GM06990 (cell line): ENCODE measurements around the gene B4GALT1.

ENCODE experiments used
- DNase-seq: peaks from one replicate; pipeline ENCODE4 v3.0.0-alpha.2; 2011; ENCODE audit not compliant: insufficient read length; ENCODE audit errors: extremely low read depth
- H3K27me3 ChIP-seq: replicated peaks from 2 replicates; pipeline ENCODE4 v1.6.0; 2011; ENCODE audit warnings: low read length; ENCODE audit not compliant: control insufficient read depth, insufficient read depth
- H3K36me3 ChIP-seq: 2 replicates; pipeline ENCODE4 v1.5.1; 2011; ENCODE audit warnings: low read length; ENCODE audit not compliant: control insufficient read depth, insufficient read depth
- H3K4me3 ChIP-seq: replicated peaks from 2 replicates; pipeline ENCODE4 v1.5.1; 2011; ENCODE audit warnings: low read depth, mild to moderate bottlenecking, control low read depth, low read length
- TF ChIP-seq, protein P1 (sequence below): IDR thresholded peaks from 2 replicates; pipeline ENCODE4 v1.5.1; 2011; ENCODE audit warnings: low read length, control low read depth, mild to moderate bottlenecking, inconsistent platforms; ENCODE audit not compliant: insufficient read depth, poor library complexity, severe bottlenecking

Gene B4GALT1

DNA sequence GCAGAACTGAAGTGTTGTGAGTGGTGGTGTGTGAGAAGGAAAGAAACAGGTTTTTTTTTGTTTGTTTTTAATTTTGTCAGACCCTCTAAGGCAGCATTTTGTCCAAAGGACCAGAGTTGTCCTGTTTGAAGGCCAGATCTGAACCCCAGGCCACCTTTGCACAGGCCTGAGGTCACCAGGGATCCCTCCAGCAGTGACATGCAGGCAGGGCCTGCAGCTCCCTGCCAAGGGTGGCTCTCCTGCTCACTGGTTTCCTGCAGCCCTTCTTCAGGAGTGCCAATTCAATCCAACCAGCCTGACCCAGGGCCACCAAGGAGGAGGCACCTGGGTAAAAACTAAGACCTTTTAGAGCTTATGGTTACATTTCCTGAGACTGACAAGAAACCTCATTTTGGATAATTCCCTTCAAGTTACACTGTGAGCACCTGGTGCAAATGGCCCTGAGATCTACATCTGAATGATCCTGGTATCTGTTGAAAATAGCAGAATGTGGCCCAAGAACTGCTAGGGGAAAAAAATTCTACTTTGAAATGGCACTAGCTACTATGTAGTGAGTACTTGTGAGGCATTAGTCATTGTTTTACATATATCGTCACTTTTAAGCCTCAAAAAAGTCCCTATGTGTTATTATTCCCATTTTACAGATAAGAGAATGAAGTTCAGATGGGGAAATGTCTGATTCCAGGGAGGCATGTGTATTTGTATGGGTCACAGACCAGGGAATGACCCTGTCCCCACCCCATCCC is 57.1 kb downstream of the B4GALT1 start:
- TF ChIP-seq, protein P1, sequence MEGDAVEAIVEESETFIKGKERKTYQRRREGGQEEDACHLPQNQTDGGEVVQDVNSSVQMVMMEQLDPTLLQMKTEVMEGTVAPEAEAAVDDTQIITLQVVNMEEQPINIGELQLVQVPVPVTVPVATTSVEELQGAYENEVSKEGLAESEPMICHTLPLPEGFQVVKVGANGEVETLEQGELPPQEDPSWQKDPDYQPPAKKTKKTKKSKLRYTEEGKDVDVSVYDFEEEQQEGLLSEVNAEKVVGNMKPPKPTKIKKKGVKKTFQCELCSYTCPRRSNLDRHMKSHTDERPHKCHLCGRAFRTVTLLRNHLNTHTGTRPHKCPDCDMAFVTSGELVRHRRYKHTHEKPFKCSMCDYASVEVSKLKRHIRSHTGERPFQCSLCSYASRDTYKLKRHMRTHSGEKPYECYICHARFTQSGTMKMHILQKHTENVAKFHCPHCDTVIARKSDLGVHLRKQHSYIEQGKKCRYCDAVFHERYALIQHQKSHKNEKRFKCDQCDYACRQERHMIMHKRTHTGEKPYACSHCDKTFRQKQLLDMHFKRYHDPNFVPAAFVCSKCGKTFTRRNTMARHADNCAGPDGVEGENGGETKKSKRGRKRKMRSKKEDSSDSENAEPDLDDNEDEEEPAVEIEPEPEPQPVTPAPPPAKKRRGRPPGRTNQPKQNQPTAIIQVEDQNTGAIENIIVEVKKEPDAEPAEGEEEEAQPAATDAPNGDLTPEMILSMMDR = no peak
- Histone ChIP-seq H3K4me3 (no peak overlapping the region), H3K27me3 (no peaks in the 10 kb centered on the region), H3K36me3 (peaks cover 25% of the 10 kb centered on the region)
- no peak for DNase-seq

DNA sequence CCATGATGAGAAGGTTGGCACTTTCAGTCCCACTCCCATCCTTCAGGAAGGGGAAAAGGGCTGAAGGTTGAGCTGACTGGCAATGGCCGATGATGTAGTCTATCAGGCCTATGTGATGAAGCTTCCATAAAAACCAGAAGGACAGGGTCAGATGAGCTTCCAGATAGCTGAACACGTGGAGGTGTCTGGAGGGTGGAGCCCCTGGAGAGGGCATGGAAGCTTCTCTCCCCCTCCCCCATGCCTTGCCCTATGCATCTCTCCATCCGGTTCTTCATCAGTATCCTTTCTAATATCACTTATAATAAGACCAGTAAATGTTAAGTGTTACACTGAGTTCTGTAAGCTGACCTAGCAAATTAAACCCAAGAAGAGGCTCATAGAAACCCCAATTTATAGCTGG is 58.0 kb downstream of the B4GALT1 start:
- Histone ChIP-seq H3K27me3 (no peaks in the 10 kb centered on the region), H3K36me3 (peaks cover 18% of the 10 kb centered on the region), H3K4me3 (no peak overlapping the region)
- TF ChIP-seq, protein P1 = no peak
- DNase-seq = no peak

DNA sequence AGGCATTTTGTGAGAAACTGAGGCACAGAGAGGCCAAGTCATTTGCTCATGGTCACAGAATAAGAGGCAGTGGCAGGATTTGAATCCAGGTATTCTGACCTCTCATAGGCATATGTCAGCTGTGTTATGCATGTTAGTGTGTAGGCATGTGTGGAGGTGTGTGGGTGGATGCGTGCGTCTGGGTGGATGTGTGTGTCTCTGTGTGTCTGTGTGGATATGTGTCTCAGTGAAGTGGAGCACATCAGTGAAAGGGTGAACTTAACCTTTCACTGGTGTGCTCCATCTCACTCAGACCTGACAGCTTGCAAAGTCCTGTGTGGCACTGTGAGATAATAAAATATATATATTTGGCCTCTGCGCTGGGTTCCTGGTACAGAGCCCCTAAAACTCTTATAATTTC is 58.7 kb downstream of the B4GALT1 start:
- Histone ChIP-seq H3K36me3 (peaks cover 14% of the 10 kb centered on the region), H3K27me3 (no peaks in the 10 kb centered on the region), H3K4me3 (no peak overlapping the region)
- no peak for DNase-seq
- TF ChIP-seq, protein P1 = no peak

DNA sequence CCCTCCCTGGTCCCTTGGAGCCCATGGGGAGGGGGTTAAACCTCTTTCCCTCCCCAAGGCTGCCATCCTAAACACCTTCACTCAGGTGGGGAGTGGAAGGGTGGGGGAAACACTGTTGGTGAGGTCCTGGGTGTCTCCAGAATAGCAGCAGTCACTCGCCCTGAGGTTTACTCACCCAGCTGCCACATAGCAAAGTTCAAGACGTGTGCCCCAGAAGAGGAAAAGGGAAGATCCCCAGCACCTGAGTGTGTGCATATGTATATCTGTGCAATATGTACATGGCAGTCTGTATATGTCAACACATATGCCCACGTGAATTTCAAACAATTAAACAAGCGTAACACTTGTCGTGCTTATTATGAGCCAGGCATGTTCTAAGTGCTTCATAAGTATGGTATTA is 59.4 kb downstream of the B4GALT1 start:
- DNase-seq = no peak
- Histone ChIP-seq H3K36me3 (peaks cover 9% of the 10 kb centered on the region), H3K27me3 (no peaks in the 10 kb centered on the region), H3K4me3 (no peak overlapping the region)
- TF ChIP-seq, protein P1 = no peak

DNA sequence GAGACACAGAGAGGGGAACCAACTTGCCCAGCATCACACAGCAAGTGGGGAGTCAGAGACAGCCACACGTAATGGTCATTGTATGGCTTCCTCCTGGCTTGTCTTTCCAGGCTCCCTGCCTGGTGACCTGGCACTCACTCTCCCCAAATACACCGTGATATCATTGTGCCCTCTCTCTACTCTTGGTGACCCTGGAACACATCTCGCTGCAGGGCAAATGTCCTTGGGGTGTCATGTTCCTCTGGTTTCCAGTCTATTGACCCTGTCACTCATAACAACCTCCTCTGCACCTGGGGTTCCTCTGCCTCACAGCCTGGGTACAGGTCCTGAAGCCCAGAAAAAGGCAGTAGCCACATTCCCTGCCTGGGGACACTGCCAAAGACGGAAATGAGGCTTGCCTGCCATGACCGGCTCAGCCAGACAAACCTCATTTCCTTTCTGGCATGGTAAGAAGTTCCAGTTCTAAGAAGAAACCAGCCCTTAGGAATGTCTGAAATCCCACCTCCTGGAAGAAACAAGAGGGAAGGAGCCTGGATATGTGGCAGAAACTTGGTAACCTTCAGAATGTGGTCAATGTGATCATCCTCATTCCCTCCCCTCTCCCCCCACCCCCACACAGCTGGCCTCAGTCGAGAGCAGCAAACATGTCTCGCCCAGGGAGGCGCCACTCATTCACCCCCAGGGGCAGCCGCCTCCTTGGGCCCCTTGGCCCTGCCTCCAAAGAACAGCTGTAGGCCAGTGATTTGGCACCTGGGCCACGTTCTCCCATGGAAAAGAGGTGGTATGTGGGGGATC is 60.1 kb downstream of the B4GALT1 start:
- Histone ChIP-seq H3K27me3 (no peaks in the 10 kb centered on the region), H3K4me3 (no peak overlapping the region), H3K36me3 (peaks cover 7% of the 10 kb centered on the region)
- DNase-seq = no peak
- TF ChIP-seq, protein P1 = no peak
